GM18868 (cell line): ENCODE data around the gene ZSCAN4.
A peak's percentile ranks its signal among the peaks of the same experiment; 100 is the strongest.

Experiments
- ATAC-seq: cut with Tn5 transposase; IDR thresholded peaks from one replicate; pipeline ENCODE4 v1.9.1; 2021; ENCODE audit warnings: mild to moderate bottlenecking, moderate library complexity; ENCODE audit not compliant: unreplicated experiment

ZSCAN4 gene

GRCh38 chr19:57668635-57669034 lies at the start of gene ZSCAN4:
TSS of gene ZSCAN4 (plus strand) at chr19:57668935. CDS start at chr19:57676146, 7,211 bp downstream.
- no peak for ATAC-seq

- ATAC-seq, result no peak
Measured at GRCh38 chr19:57620673-57621348, 47.9 kb upstream of the ZSCAN4 start.

- ATAC-seq, result no peak
Measured at GRCh38 chr19:57623091-57623490, 45.6 kb upstream of the ZSCAN4 start.

- peak; percentile 95 for ATAC-seq
Measured at GRCh38 chr19:57632987-57633831, 35.5 kb upstream of the ZSCAN4 start, which contains the start of gene ZNF211. TSS of gene ZNF211 (plus strand) at chr19:57633168. CDS start at chr19:57633347, 179 bp downstream.

- no peak for ATAC-seq
Measured at GRCh38 chr19:57633832-57634131, 35.0 kb upstream of the ZSCAN4 start.

- ATAC-seq, result no peak
Measured at GRCh38 chr19:57637379-57637778, 31.4 kb upstream of the ZSCAN4 start.

GRCh38 chr19:57641715-57642234 lies 27.0 kb upstream of the ZSCAN4 start:
- no peak for ATAC-seq

GRCh38 chr19:57642396-57643046 lies 26.2 kb upstream of the ZSCAN4 start:
- ATAC-seq, result no peak

- ATAC-seq, result no peak
Measured at GRCh38 chr19:57643734-57644133, 25.0 kb upstream of the ZSCAN4 start.

GRCh38 chr19:57648331-57649003 lies 20.3 kb upstream of the ZSCAN4 start:
- ATAC-seq, result no peak

GRCh38 chr19:57651654-57651996 lies 17.1 kb upstream of the ZSCAN4 start:
- ATAC-seq, result no peak

- no peak for ATAC-seq
Measured at GRCh38 chr19:57653689-57654088, 15.0 kb upstream of the ZSCAN4 start.

- no peak for ATAC-seq
Measured at GRCh38 chr19:57655443-57655842, 13.3 kb upstream of the ZSCAN4 start.

- no peak for ATAC-seq
Measured at GRCh38 chr19:57656346-57656745, 12.4 kb upstream of the ZSCAN4 start.

GRCh38 chr19:57664269-57665127 lies 4.2 kb upstream of the ZSCAN4 start:
- ATAC-seq, result no peak

GRCh38 chr19:57665261-57665806 lies 3.4 kb upstream of the ZSCAN4 start:
- no peak for ATAC-seq

GRCh38 chr19:57667228-57667627 lies 1.5 kb upstream of the ZSCAN4 start:
- no peak for ATAC-seq

- no peak for ATAC-seq
Measured at GRCh38 chr19:57671124-57671895, 2.6 kb downstream of the ZSCAN4 start.

- no peak for ATAC-seq
Measured at GRCh38 chr19:57672466-57672865, 3.7 kb downstream of the ZSCAN4 start.
